AG04450 (cell line): Measurements from ENCODE around the gene RNF130. TPM values are rescaled to one million over a fixed set of nuclear protein-coding genes. Genes with fewer than 3 reads are reported as not detected.
"Not testable (repeated sequence)": the region's sequence is repeated elsewhere in the genome, so short reads cannot be mapped to it uniquely, and the experiment has no call there.

Experiments used
- CTCF ChIA-PET: fragments of 300-600, 350-600 bp; formaldehyde crosslinking; extraction: SDS; loops from one replicate; lab custom pipeline; 2022; ENCODE audit warnings: antibody characterized with exemption, inconsistent platforms; lab: Charles Lee
- POLR2A ChIA-PET: fragments of 350-600 bp; formaldehyde crosslinking; extraction: SDS; loops from one replicate; lab custom pipeline; 2021; ENCODE audit warnings: antibody characterized with exemption, inconsistent platforms; lab: Yijun Ruan, JAX
- DNase-seq: peaks from one replicate; pipeline ENCODE4 v3.0.0-alpha.2; 2011; ENCODE audit warnings: low read depth, low spot score
- H3K27ac ChIP-seq: one replicate; pipeline ENCODE4 v1.5.1; 2012; ENCODE audit warnings: low read depth, low read length, control low read depth
- H3K27me3 ChIP-seq: one replicate; pipeline ENCODE4 v1.6.0; 2012; ENCODE audit warnings: low read length; ENCODE audit not compliant: control insufficient read depth, insufficient read depth
- H3K4me3 ChIP-seq: 2 replicates; pipeline ENCODE4 v1.5.1; 2011; ENCODE audit warnings: mild to moderate bottlenecking, low read depth, low read length, control low read depth
- H3K9me3 ChIP-seq: 2 replicates; pipeline ENCODE4 v1.5.1; 2012; ENCODE audit warnings: low read length; ENCODE audit not compliant: control insufficient read depth, insufficient read depth
- CTCF ChIP-seq: IDR thresholded peaks from 2 replicates; pipeline ENCODE4 v1.5.1; 2011; ENCODE audit warnings: low read depth, low read length, control low read depth, inconsistent platforms
- polyA plus RNA-seq: library from polyadenylated mRNA; depleted of rRNA; stranded (reverse); fragments of >200 nt; gene quantifications from 2 replicates; pipeline ENCODE4 v1.2.3, GENCODE V29; 2011

The RNF130 gene
- polyA plus RNA-seq, 1 experiment = 38.9 TPM

- Histone ChIP-seq H3K27ac (no peak overlapping the region), H3K4me3 (no peak overlapping the region), H3K9me3 (no peaks in the 10 kb centered on the region; the same call in 1 of the 2 replicates), H3K27me3 (no peaks in the 10 kb centered on the region)
- no peak for DNase-seq
- ChIA-PET CTCF (no interaction called here), POLR2A (no interaction called here)
- no peak for TF ChIP-seq CTCF
These were observed 51.4 kb downstream of the RNF130 start for GRCh38 chr5:180020176-180020575.

- Histone ChIP-seq H3K9me3 (no peaks in the 10 kb centered on the region; the same call in 1 of the 2 replicates), H3K4me3 (no peak overlapping the region), H3K27me3 (no peaks in the 10 kb centered on the region), H3K27ac (no peak overlapping the region)
- no peak for TF ChIP-seq CTCF
- ChIA-PET POLR2A (no interaction called here), CTCF (no interaction called here)
- DNase-seq = no peak
These were observed 53.1 kb downstream of the RNF130 start for GRCh38 chr5:180018347-180019060.

GRCh38 chr5:180015523-180015922 lies 56.0 kb downstream of the RNF130 start:
- H3K4me3 ChIP-seq, DNase-seq, H3K27ac ChIP-seq, CTCF ChIA-PET, H3K27me3 ChIP-seq, H3K9me3 ChIP-seq: not testable (repeated sequence)
- POLR2A ChIA-PET = interaction anchor here (0.6 kb wide), 1 partner anchor 187 kb away, joined by 5 read pairs; no protein-coding TSS in a partner anchor

- DNase-seq = no peak
- Histone ChIP-seq H3K27me3 (no peaks in the 10 kb centered on the region), H3K27ac (no peak overlapping the region), H3K9me3 (no peaks in the 10 kb centered on the region; the same call in 1 of the 2 replicates), H3K4me3 (no peak overlapping the region)
- ChIA-PET POLR2A (no interaction called here), CTCF (no interaction called here)
- TF ChIP-seq CTCF = no peak
These were observed 57.9 kb downstream of the RNF130 start for GRCh38 chr5:180013678-180014077.

- Histone ChIP-seq H3K27me3 (no peaks in the 10 kb centered on the region), H3K4me3 (no peak overlapping the region), H3K9me3 (no peaks in the 10 kb centered on the region; the same call in 1 of the 2 replicates), H3K27ac (no peak overlapping the region)
- no peak for TF ChIP-seq CTCF
- CTCF ChIA-PET = no interaction called here
- no peak for DNase-seq
- POLR2A ChIA-PET = no interaction called here
These were observed 59.2 kb downstream of the RNF130 start for GRCh38 chr5:180012316-180012715.
